GM12874 (cell line): ENCODE data around the gene KRT10.

Source experiments
- TF ChIP-seq, protein P1 (sequence below): IDR thresholded peaks from 2 replicates; pipeline ENCODE4 v1.5.1; 2011; ENCODE audit warnings: low read depth, mild to moderate bottlenecking, control low read depth, low read length, moderate library complexity; ENCODE audit not compliant: insufficient read depth

Gene KRT10

DNA sequence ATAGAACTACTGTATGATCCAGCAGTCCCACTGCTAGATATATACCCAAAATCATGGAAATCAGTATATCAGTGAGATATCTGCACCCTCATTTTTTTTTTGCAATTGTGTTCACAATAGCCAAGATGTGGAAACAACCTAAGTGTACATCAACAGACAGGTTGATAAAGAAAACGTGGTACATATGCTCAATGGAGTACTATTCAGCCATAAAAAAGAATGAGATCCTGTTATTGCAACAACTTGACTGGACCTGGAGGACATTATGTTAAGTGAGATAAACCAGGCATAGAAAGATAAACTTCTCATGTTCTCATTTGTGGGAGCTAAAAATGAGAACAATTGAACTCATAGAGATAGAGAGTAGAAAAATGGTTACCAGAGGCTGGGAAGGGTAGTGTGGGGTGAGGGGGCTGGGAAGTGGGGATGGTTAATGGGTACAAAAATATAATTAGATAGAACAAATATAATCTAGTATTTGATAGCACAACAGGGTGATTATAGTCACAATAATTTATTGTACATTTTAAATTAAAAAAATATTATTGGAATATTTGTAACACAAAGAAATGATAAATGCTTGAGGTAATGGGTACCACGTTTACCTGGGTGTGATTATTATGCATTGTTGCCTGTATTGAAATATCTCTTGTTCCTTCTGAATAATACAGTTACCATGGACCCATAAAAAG is 7.8 kb upstream of the KRT10 start:
- TF ChIP-seq, protein P1, sequence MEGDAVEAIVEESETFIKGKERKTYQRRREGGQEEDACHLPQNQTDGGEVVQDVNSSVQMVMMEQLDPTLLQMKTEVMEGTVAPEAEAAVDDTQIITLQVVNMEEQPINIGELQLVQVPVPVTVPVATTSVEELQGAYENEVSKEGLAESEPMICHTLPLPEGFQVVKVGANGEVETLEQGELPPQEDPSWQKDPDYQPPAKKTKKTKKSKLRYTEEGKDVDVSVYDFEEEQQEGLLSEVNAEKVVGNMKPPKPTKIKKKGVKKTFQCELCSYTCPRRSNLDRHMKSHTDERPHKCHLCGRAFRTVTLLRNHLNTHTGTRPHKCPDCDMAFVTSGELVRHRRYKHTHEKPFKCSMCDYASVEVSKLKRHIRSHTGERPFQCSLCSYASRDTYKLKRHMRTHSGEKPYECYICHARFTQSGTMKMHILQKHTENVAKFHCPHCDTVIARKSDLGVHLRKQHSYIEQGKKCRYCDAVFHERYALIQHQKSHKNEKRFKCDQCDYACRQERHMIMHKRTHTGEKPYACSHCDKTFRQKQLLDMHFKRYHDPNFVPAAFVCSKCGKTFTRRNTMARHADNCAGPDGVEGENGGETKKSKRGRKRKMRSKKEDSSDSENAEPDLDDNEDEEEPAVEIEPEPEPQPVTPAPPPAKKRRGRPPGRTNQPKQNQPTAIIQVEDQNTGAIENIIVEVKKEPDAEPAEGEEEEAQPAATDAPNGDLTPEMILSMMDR = no peak

- TF ChIP-seq, protein P1 = no peak
Observed at GRCh38 chr17:40828454-40829044, 6.1 kb upstream of the KRT10 start.

DNA sequence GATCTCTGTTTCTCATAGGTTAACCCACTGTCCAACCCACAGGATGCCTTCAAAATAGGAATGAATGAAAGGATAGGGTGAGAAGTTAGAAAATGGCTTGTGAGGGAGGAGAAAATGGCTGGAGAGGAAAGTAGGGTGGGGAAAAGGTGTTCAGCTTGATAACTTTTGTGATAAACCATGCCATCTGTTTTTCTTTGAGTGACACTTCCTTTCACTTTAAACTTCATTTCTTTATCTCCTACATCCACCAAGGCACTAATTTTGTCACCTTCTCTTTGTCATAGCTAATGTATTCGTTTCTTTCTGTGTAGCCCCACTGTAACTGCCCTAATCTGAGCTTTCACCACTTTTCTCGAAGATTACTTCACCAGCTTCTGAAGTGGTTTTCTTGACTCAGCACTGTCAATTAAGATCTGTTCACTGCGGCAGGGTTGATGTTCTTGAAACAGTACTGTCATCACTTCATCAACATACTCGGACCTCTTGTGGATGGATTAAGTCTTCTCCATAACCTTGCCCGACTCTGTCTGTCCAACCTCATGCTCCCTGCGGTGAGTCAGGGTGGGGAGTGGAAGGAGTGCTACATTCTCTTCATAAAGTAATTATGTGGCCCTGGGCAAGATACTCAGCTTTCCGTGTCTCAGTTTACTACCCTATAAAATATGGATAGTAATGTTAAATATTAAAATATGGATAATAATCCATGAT is 5.5 kb upstream of the KRT10 start:
- TF ChIP-seq, protein P1 = no peak

GRCh38 chr17:40825599-40825998 is 3.2 kb upstream of the KRT10 start:
- TF ChIP-seq, protein P1 = no peak

DNA sequence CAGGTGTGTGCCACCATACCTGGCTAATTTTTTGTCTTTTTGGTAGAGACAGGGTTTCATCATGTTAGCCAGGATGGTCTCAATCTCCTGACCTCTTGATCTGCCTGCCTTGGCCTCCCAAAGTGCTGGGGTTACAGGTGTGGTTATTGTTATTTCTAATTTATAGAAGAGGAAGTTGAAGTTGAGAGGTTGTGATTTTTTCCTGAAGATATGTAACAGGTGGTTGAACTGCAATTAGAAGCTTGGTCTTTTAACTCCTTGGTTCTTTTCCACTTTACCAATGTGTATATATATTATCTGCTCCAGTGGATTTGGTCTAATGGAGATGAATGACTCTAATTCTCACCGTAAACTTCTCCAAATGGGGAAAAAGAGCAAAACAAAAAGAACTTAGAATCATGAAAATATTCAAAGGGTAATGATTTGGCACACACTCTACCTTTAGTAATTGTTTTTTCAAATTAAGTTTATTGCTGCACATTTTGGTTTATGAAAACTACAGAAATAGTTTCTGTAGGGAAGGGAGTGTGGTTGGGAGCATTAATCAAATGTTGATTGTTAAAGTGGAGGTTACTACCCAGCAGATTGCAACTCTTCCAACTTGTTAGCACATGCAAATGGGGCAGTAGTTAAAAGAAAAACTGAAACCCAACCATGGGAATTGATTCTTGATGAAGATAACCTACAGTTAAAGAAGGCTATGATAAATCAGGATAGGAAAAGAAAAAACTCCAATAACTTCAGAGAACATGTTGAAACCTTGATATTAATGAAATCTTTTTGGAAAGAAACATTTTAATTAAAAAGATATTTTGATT is 1.8 kb upstream of the KRT10 start:
- TF ChIP-seq, protein P1 = no peak

DNA sequence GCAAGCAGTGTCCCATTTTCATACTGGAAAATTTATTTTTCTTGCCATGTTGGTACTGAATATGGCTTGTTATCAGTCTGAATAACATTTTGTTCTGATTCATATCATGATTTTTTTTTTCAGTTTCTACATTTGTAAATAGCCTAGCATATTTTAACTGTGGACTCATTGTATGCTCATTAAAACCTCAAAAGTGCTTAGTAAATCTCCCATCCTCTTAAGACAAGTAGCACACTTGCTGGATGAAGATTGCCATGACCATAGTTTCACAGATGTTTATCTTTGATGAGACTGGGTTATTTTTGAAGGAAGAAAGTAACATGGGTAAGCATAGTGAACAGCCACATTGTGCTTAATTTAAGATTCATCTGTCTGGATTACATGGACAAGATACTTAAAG is 878 bp downstream of the KRT10 start:
- TF ChIP-seq, protein P1 = no peak
